NCI-H146 (cell line): ENCODE measurements around the gene AP1B1.

Source experiments
- DNase-seq: peaks from one replicate; lab custom pipeline; 2025; lab: John Stamatoyannopoulos, UW

AP1B1 gene

DNA sequence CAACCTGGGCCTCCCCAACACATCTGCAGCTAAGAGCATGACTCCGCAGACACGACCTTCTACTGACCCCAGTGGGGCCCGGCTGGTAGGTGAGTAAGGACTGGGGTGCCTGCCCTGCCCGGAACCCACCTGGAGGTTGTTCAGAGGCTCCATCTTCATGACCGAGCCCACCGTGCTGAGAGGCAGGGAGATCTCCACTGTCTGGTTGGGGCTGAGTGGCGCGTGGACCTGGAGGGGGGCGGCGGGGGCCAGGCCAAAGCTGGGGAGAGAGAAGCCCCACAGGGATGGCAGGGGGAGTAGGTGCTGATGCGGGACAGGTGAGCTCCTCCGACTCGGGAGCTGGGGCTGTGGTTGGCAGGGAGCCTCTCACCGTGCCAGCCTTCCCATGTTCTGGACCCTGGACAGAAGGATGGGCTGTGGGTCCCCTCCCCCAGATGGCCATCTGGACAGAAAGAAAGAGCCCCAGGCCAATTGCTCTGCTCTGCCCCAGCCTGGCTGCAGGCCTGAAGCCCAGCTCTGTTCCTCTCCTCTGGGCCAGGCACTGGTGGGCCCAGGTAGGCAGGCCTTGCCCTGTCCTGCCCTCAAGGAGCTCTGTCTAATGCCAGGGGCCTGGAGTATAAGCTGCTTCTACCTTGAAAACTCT is 56.6 kb downstream of the AP1B1 start:
- no peak for DNase-seq

- DNase-seq = no peak
Observed at GRCh38 chr22:29331213-29331612, 57.2 kb downstream of the AP1B1 start.

- no peak for DNase-seq
Observed at GRCh38 chr22:29330753-29331152, 57.6 kb downstream of the AP1B1 start.

- no peak for DNase-seq
Observed at GRCh38 chr22:29330291-29330690, 58.1 kb downstream of the AP1B1 start.

- DNase-seq = no peak
Observed at GRCh38 chr22:29329581-29329980, 58.8 kb downstream of the AP1B1 start.

DNA sequence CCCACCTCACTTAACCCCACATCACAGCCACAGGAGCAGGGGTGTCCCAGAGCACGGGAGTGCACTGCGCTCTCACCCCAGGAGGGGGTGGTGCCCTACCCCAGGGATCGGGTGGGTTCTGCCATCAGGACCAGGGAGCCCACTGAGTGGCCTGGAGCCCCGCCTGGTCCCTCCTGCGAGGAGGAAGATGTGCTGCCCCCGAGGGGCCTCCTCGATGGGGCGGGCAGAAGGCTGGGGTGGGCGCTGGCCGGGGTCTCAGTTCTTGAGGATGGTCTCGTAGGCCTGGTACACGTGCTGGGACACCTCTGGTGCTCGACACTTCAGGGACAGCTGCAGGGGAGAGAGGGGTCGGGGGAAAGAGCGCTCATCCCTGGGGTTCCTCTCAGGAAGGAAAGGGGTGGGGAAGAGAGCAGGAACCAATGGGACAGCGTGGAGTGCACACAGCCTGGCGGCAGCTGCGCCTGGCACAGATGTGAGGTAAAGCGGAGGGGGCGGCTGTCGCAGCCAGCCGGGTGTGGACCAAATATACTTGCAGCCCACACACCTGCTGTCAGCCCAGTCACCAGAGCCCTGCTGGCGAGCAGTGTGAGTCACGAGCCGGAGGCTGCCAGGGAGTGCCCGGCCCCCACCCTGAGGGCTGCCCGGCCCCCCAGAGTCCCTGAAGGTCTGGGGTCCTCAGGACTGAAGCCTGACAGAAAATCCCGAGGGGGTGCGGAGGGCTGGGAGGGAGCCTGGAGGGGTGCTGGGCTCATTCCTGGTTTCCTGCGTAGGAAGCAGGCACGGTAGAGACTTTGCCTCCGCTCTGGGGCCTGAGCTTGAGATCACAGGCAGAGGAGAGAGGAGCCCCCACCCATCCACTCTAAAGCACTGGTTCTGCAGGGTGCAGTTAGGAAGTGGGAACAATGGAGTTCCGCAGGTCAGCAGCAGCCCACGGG is 59.5 kb downstream of the AP1B1 start:
- no peak for DNase-seq

- DNase-seq = no peak
Observed at GRCh38 chr22:29328055-29328454, 60.3 kb downstream of the AP1B1 start.

GRCh38 chr22:29327089-29327764 is 61.1 kb downstream of the AP1B1 start:
- DNase-seq = no peak

DNA sequence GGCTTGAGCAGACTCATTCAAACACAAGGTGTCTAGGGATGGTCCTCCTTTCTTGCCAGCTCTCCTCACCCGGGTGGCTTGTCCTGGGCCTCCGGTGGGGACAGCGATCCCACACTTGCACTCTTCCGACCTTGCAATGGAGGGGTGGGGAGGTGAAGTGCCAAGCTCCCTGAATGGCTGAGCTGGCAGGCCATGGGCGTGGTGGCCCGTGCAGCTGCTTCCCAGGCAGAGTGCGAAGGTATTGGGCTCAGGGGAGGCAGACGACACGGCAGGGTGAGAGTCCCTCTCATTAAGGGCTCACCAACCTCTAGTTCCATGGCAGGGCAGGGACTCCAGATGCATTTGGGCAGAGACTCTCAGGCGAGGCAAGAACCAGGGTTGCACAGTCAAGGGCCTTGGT is 61.9 kb downstream of the AP1B1 start:
- no peak for DNase-seq

GRCh38 chr22:29325785-29326315 is 62.5 kb downstream of the AP1B1 start:
- no peak for DNase-seq

GRCh38 chr22:29325356-29325755 is 63.0 kb downstream of the AP1B1 start:
- no peak for DNase-seq

DNA sequence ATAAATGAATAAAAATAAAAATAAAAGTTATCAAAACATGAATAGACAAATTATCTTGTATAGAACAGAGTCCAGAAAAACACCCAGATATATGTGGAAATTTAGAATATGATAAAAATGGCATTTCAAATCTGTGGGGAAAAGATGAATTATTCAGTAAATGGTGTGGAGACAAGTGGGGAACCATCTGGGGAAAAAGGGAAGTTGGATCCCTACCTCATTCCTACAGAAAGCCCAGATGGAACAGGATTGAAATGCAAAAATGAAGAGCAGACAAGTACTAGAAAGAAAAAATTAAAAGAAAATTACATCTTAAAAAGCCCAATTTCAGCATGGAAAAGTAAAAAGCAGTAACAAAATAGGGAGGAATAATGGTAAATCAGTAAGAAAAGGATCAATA is 64.7 kb downstream of the AP1B1 start:
- DNase-seq = no peak

DNA sequence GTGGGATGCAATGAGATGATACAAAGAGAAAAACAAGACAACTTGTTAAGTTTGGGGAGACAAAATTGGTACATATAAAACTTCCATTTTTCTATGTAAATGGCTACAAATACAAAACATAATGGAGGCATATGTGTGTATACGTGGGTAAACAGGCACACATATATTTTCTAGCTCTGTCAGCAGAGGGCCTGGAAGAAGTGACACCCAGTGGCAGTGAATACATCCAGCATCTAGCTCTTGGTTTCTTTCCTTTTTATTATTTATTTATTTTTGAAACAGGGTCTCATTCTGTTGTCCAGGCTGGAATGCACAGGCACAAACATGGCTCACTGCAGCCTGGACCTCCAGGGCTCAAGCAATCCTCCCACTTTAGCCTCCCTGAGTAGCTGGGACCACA is 67.8 kb downstream of the AP1B1 start:
- DNase-seq = no peak

DNA sequence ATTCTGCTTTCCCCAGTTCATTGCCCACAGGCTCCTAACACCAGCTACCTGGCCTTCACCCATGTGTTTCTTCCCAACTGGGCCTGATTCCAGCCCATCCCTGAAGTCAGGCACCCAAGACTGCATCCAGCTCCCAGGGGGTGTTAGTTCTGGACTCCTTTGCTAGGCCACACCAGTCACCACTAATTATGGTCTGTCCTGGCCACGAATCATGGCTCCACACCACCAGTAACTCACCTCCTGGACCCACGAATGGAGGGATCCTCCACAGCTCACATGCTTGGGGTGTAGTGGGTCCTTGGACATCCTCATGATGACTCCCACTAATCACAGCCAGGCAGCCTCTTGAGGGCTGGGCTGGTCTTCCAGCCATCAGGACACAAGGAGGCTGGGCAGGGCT is 69.3 kb downstream of the AP1B1 start:
- no peak for DNase-seq

GRCh38 chr22:29317827-29318454 is 70.4 kb downstream of the AP1B1 start:
- no peak for DNase-seq

GRCh38 chr22:29316141-29316828 is 72.1 kb downstream of the AP1B1 start:
- DNase-seq = no peak

GRCh38 chr22:29315286-29316140 is 72.9 kb downstream of the AP1B1 start, which contains the start of gene RASL10A:
Gene RASL10A (minus strand): TSS chr22:29315697. CDS start chr22:29315246, 451 bp downstream.
- DNase-seq = peak; percentile 18

DNA sequence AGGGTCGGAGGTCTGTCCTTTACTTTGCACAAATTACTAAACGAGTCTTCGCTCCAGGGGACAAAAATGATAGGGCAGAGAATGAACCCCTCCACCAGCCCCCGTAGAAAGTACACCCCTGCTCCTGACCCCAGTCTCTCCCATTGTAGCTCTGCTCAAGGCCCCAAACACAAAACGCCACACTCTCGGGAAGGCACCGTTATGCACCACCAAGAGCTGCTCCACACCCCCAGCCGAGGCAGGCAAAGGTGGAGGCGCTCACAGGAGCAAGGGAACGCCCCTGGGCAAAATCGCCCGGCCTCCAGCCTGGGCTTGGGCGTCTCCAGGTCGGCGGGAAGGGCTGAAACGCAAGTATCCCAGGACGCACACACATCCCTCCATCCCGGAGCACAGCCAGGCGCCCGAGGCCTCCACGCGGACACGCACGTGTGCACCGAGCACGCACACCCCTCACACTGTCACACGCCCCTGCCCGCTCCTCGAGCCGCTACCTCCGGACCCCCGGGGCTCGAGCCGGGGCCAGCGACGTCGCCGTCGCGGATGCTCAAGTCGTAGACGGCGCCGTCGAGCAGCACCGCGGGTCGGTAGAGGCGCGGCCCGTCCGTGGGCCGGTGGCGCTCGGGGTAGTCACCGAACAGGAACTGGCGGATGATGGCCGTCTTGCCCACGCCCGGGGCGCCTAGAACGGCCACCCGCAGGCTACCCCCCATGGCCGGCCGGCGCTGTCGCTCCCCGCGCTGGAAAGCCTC is 73.7 kb downstream of the AP1B1 start:
- peak; percentile 19 for DNase-seq

DNA sequence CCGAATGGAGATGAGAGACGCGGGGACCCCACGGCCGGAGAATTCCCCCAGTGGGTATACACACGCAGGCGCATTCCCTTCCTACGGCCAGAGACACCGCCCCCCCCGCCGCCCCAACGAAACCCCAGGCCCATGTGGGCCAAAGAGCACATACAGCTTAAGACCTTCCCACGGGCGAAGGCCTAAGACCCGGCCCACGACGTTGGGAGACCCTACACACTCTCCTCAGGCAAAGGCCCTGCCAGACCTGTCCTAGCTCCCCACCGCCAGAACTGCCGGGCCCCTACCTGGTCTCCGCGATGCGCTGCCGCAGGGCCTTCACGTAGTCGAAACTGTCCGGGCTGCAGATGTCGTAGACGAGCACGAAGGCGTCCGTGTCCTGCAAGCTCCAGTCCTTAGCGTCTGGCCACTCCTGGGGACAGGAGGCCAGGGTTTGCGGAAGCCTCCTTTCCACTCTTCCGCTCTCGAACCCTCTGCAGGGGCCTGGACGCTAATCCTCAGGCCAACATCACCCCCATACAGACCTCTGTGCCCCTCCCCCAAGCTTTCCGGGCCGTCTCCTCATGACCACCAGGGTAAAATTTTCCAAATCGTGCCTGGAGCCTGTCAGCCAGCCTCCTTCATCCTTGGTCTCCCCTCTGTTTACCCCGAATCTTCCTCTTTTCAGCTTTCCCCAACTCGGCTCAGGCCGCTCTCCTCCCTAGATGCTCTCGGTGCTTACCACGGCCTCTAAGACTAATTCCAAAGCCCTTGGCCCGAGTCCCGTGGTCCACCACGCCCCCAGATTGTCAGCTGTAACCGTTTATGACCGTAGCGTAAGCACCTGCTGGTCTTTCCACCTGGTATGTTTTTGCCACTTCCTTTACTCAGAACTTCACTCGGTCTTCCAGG is 74.5 kb downstream of the AP1B1 start:
- DNase-seq = peak; percentile 53
